Keratinocyte (primary cell): Measurements from ENCODE around the gene CD37. TPM values are rescaled to one million over a fixed set of nuclear protein-coding genes. Genes with fewer than 3 reads are reported as not detected.

Source experiments
- DNase-seq: peaks from one replicate; pipeline ENCODE4 v3.0.0-alpha.2; 2011; ENCODE audit warnings: low read depth, missing footprints, low spot score
- FAIRE-seq: peaks from 2 replicates; lab custom pipeline; 2011; peaks lifted over from hg19 to GRCh38; lab: Jason Lieb, UNC
- H2AFZ ChIP-seq: 2 replicates; pipeline ENCODE4 v1.6.0; 2012; ENCODE audit warnings: low read length, control low read depth, inconsistent platforms; ENCODE audit not compliant: control insufficient read depth
- H3K27ac ChIP-seq: 2 replicates; pipeline ENCODE4 v1.5.1; 2011; ENCODE audit warnings: low read length; ENCODE audit not compliant: control insufficient read depth, insufficient read depth
- H3K27me3 ChIP-seq: 3 replicates; pipeline ENCODE4 v1.6.0; 2011; ENCODE audit warnings: low read length; ENCODE audit not compliant: control insufficient read depth, insufficient read depth; ENCODE audit errors: extremely low read depth
- H3K36me3 ChIP-seq, 2 experiments: 2 replicates in 1 of 2; 3 replicates in 1 of 2; pipeline ENCODE4 v1.5.1; 2011; ENCODE audit warnings: low read length in 2 of 2, mild to moderate bottlenecking in 1 of 2; ENCODE audit not compliant: control insufficient read depth in 2 of 2, insufficient read depth in 2 of 2; ENCODE audit errors: extremely low read depth in 1 of 2
- H3K4me1 ChIP-seq: 3 replicates; pipeline ENCODE4 v1.5.1; 2011; ENCODE audit warnings: low read length; ENCODE audit not compliant: control insufficient read depth, insufficient read depth; ENCODE audit errors: extremely low read depth
- H3K4me2 ChIP-seq: 3 replicates; pipeline ENCODE4 v1.6.0; 2011; ENCODE audit warnings: low read depth, low read length; ENCODE audit not compliant: control insufficient read depth, insufficient read depth; ENCODE audit errors: extremely low read depth
- H3K4me3 ChIP-seq, 3 experiments: fragments of 200-600 bp in 1 of 3; sonication (generic) in 1 of 3; 2 replicates in 2 of 3; 3 replicates in 1 of 3; pipeline ENCODE4 v1.5.1; 2011 to 2016; ENCODE audit warnings: low read length in 3 of 3, mild to moderate bottlenecking in 3 of 3, control low read depth in 2 of 3, inconsistent platforms in 1 of 3, low read depth in 1 of 3, mixed read lengths in 1 of 3, mixed run types in 1 of 3, moderate library complexity in 1 of 3; ENCODE audit not compliant: control insufficient read depth in 2 of 3, insufficient read depth in 2 of 3; ENCODE audit errors: extremely low read depth in 1 of 3
- H3K79me2 ChIP-seq: 2 replicates; pipeline ENCODE4 v1.6.0; 2012; ENCODE audit warnings: low read length; ENCODE audit not compliant: control insufficient read depth, insufficient read depth
- H3K9ac ChIP-seq: 3 replicates; pipeline ENCODE4 v1.6.0; 2011; ENCODE audit warnings: low read length; ENCODE audit not compliant: control insufficient read depth, insufficient read depth; ENCODE audit errors: extremely low read depth
- H3K9me1 ChIP-seq: 3 replicates; pipeline ENCODE4 v1.6.0; 2011; ENCODE audit warnings: low read length; ENCODE audit not compliant: control insufficient read depth, insufficient read depth; ENCODE audit errors: extremely low read depth
- H3K9me3 ChIP-seq: 2 replicates; pipeline ENCODE4 v1.5.1; 2012; ENCODE audit warnings: low read depth, low read length; ENCODE audit not compliant: control insufficient read depth
- H4K20me1 ChIP-seq: 3 replicates; pipeline ENCODE4 v1.6.0; 2011; ENCODE audit warnings: low read length; ENCODE audit not compliant: control insufficient read depth, insufficient read depth; ENCODE audit errors: extremely low read depth
- EZH2 ChIP-seq: IDR thresholded peaks from one replicate; pipeline ENCODE4 v1.6.1; 2012; ENCODE audit warnings: inconsistent platforms, mild to moderate bottlenecking, low read length, moderate library complexity
- dilution Hi-C: fragments of 300-500 bp; cut with MboI; formaldehyde crosslinking; loops from one replicate; pipeline ENCODE4 v1.7.0; 2020; ENCODE audit warnings: low sequenced_read_pairs; ENCODE audit not compliant: extremely low pct_ligation_motif_present
- polyA plus RNA-seq, 5 experiments: library from polyadenylated mRNA; depleted of rRNA in 3 of 5; stranded (reverse) in 3 of 5; stranded (forward) in 1 of 5; unstranded in 1 of 5; fragments of >200 nt; gene quantifications; 1 replicate in 1 of 5; 2 replicates in 3 of 5; 3 replicates in 1 of 5; pipeline versions ENCODE4 v1.2.1 to v1.2.3, GENCODE V29; 2011 to 2012; ENCODE audit warnings: missing spikeins in 2 of 5, low read depth in 1 of 5, low replicate concordance in 1 of 5
- TF ChIP-seq, protein P1 (sequence below), 3 experiments: IDR thresholded peaks in 1 of 3; conservative IDR thresholded peaks in 1 of 3; optimal IDR thresholded peaks in 1 of 3; 2 replicates in 2 of 3; 3 replicates in 1 of 3; pipeline versions ENCODE3 to v1.5.1; 2011; ENCODE audit warnings: low read length in 3 of 3, mild to moderate bottlenecking in 3 of 3, moderate library complexity in 2 of 3, control low read depth in 1 of 3, inconsistent platforms in 1 of 3; ENCODE audit not compliant: insufficient read depth in 2 of 3; ENCODE audit errors: extremely low read depth in 1 of 3

Gene CD37
- polyA plus RNA-seq, 1 donor (not counting 4 experiments of a cell fraction or from before 2014, with no cell fraction given) = not detected

DNA sequence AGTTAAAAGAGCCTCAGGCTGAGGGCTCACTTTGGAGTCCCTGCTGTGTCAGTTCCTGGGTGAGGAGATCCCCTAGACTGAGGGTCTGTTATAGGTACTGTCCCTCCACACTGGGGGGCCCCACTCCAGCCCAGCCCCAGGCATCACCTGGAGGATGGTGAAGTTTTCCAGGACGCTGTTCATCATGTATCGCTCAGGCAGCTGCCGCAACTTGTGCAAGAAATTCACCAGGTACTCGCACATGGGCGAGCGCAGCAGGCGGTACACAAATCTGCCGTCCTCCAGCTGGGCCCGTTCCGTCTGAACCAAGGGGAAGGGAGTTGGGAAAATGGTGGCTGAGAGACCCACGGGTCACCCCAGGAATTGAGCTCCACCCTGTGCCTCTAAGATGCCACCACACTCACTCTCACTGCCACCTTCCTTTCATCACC is 7.1 kb downstream of the CD37 start:
- Histone ChIP-seq H3K27me3 (peaks cover 14% of the 10 kb centered on the region), H3K79me2 (no peaks in the 10 kb centered on the region), H3K9me3 (no peaks in the 10 kb centered on the region), H4K20me1 (no peaks in the 10 kb centered on the region), H3K4me1 (peaks cover 3% of the 10 kb centered on the region), H3K36me3 (peaks cover 6 to 11% of the 10 kb centered on the region in 2 experiments), H3K4me2 (no peak overlapping the region), H3K9me1 (no peaks in the 10 kb centered on the region), H3K9ac (no peak overlapping the region), H3K27ac (no peak overlapping the region), H2AFZ (no peak overlapping the region), H3K4me3 (no peak overlapping the region)
- DNase-seq = no peak
- TF ChIP-seq, protein P1, sequence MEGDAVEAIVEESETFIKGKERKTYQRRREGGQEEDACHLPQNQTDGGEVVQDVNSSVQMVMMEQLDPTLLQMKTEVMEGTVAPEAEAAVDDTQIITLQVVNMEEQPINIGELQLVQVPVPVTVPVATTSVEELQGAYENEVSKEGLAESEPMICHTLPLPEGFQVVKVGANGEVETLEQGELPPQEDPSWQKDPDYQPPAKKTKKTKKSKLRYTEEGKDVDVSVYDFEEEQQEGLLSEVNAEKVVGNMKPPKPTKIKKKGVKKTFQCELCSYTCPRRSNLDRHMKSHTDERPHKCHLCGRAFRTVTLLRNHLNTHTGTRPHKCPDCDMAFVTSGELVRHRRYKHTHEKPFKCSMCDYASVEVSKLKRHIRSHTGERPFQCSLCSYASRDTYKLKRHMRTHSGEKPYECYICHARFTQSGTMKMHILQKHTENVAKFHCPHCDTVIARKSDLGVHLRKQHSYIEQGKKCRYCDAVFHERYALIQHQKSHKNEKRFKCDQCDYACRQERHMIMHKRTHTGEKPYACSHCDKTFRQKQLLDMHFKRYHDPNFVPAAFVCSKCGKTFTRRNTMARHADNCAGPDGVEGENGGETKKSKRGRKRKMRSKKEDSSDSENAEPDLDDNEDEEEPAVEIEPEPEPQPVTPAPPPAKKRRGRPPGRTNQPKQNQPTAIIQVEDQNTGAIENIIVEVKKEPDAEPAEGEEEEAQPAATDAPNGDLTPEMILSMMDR (optimal IDR thresholded peaks at IDR 0.05 in 1 of 3, IDR thresholded peaks at IDR 0.05 in 1 of 3, conservative IDR thresholded peaks at IDR 0.05 in 1 of 3; ENCODE audit: extremely low read depth in 1 of 3, insufficient read depth in 2 of 3, low read length in 3 of 3) = no peak
- no peak for TF ChIP-seq EZH2
- no peak for FAIRE-seq
- dilution Hi-C loops = no loop called here

DNA sequence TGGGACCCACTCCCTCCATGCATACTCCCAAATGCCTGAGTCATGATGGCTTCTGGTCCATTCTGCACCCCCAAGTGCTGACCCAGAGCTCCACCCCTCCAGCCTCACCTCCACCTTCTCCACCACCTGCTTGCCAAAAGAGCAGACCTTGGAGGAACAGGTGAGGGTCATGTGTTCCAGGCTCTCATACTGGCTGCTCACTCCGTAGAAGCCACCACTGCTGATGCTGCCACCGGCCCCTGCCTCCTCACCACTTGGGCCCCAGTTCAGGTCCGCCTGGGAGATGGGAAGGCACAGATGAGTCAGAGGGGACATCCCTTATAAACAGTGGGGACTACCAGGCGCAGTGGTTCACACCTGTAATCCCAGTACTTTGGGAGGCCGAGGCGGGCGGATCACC is 7.9 kb downstream of the CD37 start:
- Histone ChIP-seq H3K9ac (no peak overlapping the region), H4K20me1 (no peaks in the 10 kb centered on the region), H3K4me1 (peaks cover 3% of the 10 kb centered on the region), H3K27ac (no peak overlapping the region), H3K9me3 (no peaks in the 10 kb centered on the region), H3K27me3 (peaks cover 6% of the 10 kb centered on the region), H2AFZ (no peak overlapping the region), H3K79me2 (no peaks in the 10 kb centered on the region), H3K4me2 (no peak overlapping the region), H3K36me3 (peaks cover 6 to 12% of the 10 kb centered on the region in 2 experiments), H3K4me3 (no peak overlapping the region), H3K9me1 (no peaks in the 10 kb centered on the region)
- no peak for DNase-seq
- no peak for FAIRE-seq
- no peak for TF ChIP-seq EZH2
- TF ChIP-seq, protein P1 (optimal IDR thresholded peaks at IDR 0.05 in 1 of 3, IDR thresholded peaks at IDR 0.05 in 1 of 3, conservative IDR thresholded peaks at IDR 0.05 in 1 of 3; ENCODE audit: extremely low read depth in 1 of 3, insufficient read depth in 2 of 3, low read length in 3 of 3) = no peak
- dilution Hi-C loops = no loop called here
